Measurements from ENCODE around the gene MYO6. TPM values are rescaled to one million over a fixed set of nuclear protein-coding genes. Genes with fewer than 3 reads are reported as not detected.

Gene MYO6
- total and polyA plus RNA-seq, 2 of the 8 experiments (the other 6 are each of a cell fraction or from before 2014, with no cell fraction given), result 8.3 to 21.9 TPM

GRCh38 chr6:75870389-75870788, 121.3 kb downstream of the MYO6 start:
- Histone ChIP-seq H3K36me3 (ENCODE audit: control insufficient read depth in 2 of 4, insufficient read depth in 4 of 4, low read length in 3 of 4) (peaks cover 0 to 12% (median 3%) of the 10 kb centered on the region in 4 experiments; a peak in 3 of 8 replicates), H3K18ac (ENCODE audit: extremely low read depth, low read length) (no peak overlapping the region), H3K4me2 (ENCODE audit: insufficient read depth in 1 of 2, low read depth in 2 of 2, low read length in 2 of 2) (no peak overlapping the region), H4K91ac (replicated peaks; ENCODE audit: insufficient read length, low read length) (no peak overlapping the region), H3K56ac (replicated peaks; ENCODE audit: insufficient read length, low read depth, low read length) (no peak overlapping the region), H2AFZ (ENCODE audit: low read length) (no peak overlapping the region), H4K8ac (ENCODE audit: extremely low read depth, insufficient read depth, low read length) (no peak overlapping the region), H2AK5ac (ENCODE audit: low read depth, low read length) (no peak overlapping the region), H3K4ac (replicated peaks; ENCODE audit: insufficient read length, low read depth, low read length) (no peak overlapping the region), H3K9me3 (ENCODE audit: insufficient read depth in 2 of 2, low read depth in 1 of 2, low read length in 1 of 2) (no peaks in the 10 kb centered on the region), H2BK5ac (ENCODE audit: low read depth, low read length) (no peak overlapping the region), H3K79me2 (ENCODE audit: control insufficient read depth in 1 of 2, insufficient read depth in 2 of 2, low read length in 2 of 2) (no peaks in the 10 kb centered on the region), H2BK12ac (ENCODE audit: low read depth, low read length) (no peak overlapping the region), H2BK20ac (ENCODE audit: low read length) (no peak overlapping the region), H2BK15ac (ENCODE audit: low read length) (no peak overlapping the region), H3K23ac (ENCODE audit: insufficient read length) (no peak overlapping the region), H4K20me1 (replicated peaks in 1 of 2; ENCODE audit: control insufficient read depth in 1 of 2, insufficient read depth in 2 of 2, low read length in 2 of 2) (no peaks in the 10 kb centered on the region), H3K4me1 (replicated peaks in 1 of 4; ENCODE audit: control insufficient read depth in 3 of 4, insufficient read depth in 4 of 4, low read length in 3 of 4) (peaks cover 0 to 7% (median 0%) of the 10 kb centered on the region in 4 experiments; a peak in 1 of 7 replicates), H3K27me3 (replicated peaks in 1 of 4; ENCODE audit: control insufficient read depth in 3 of 4, extremely low read depth in 1 of 4, insufficient read depth in 3 of 4, low read length in 3 of 4) (no peaks in the 10 kb centered on the region), H3K9ac (replicated peaks in 1 of 4; ENCODE audit: extremely low read depth in 1 of 4, low read depth in 3 of 4, low read length in 3 of 4) (no peak overlapping the region), H3K14ac (ENCODE audit: insufficient read length) (no peak overlapping the region), H3K27ac (ENCODE audit: low read depth, low read length) (no peak overlapping the region), H3K23me2 (ENCODE audit: low read depth, low read length) (no peaks in the 10 kb centered on the region; the same call in 1 of the 2 replicates), H2BK120ac (replicated peaks; ENCODE audit: low read depth, low read length) (no peak overlapping the region), H3K79me1 (ENCODE audit: low read depth, low read length) (no peaks in the 10 kb centered on the region), H3K4me3 (ENCODE audit: extremely low read depth in 1 of 4, insufficient read depth in 2 of 4, low read depth in 3 of 4, low read length in 4 of 4) (no peak overlapping the region), H4K5ac (ENCODE audit: insufficient read length, low read depth, low read length) (no peak overlapping the region)
- POLR2A ChIA-PET (ENCODE audit: partially characterized antibody), result no interaction called here
- DNase-seq (ENCODE audit: low read depth in 1 of 2, low spot score in 2 of 2) (no peak), FAIRE-seq (no peak)
- WGBS, 2 experiments (ENCODE audit: extremely low coverage in 1 of 2, insufficient coverage in 1 of 2, insufficient read length in 1 of 2, insufficient replicate concordance in 2 of 2, low coverage in 1 of 2, low lambda C conversion rate in 2 of 2, missing lambda C conversion rate in 1 of 2), result 81% methylated on average over 1 of the region's 1 CpG; no CpG with 5 or more reads in 1 of the 2 experiments
- CTCF ChIA-PET (ENCODE audit: partially characterized antibody), result interaction anchor here (0.6 kb wide), 1 partner anchor 1425 kb away, joined by 5 read pairs; no protein-coding TSS in a partner anchor
- TF ChIP-seq RNF2 (IDR thresholded peaks at IDR 0.05; ENCODE audit: borderline replicate concordance, low read depth, low read length, missing control alignments, poor library complexity, severe bottlenecking), result no peak
- TF ChIP-seq SAP30 (IDR thresholded peaks at IDR 0.05; ENCODE audit: insufficient read depth, insufficient replicate concordance, low read length), result no peak
- no peak for TF ChIP-seq FOSL1 (IDR thresholded peaks at IDR 0.05; ENCODE audit: insufficient read depth, low read depth, low read length)
- no peak for TF ChIP-seq CREB1 (IDR thresholded peaks at IDR 0.05)
- no peak for TF ChIP-seq ZNF274 (IDR thresholded peaks at IDR 0.05; ENCODE audit: borderline replicate concordance, extremely low read depth, low read length)
- no peak for TF ChIP-seq SIRT6 (IDR thresholded peaks at IDR 0.05; ENCODE audit: low read length)
- no peak for TF ChIP-seq SIN3A (conservative IDR thresholded peaks at IDR 0.05 in 1 of 2, IDR thresholded peaks at IDR 0.05 in 1 of 2; ENCODE audit: low read depth in 1 of 2, low read length in 2 of 2)
- TF ChIP-seq POLR2AphosphoS5 (IDR thresholded peaks at IDR 0.05; ENCODE audit: low read depth, low read length), result no peak
- no peak for TF ChIP-seq CBX5 (IDR thresholded peaks at IDR 0.05; ENCODE audit: low read depth, low read length)
- TF ChIP-seq KDM5A (IDR thresholded peaks at IDR 0.05; ENCODE audit: low read length), result no peak
- no peak for TF ChIP-seq ATF3 (IDR thresholded peaks at IDR 0.05; ENCODE audit: insufficient read depth, low read depth, low read length)
- TF ChIP-seq BCL11A (IDR thresholded peaks at IDR 0.05; ENCODE audit: low read depth in 2 of 2, low read length in 2 of 2), result no peak
- TF ChIP-seq CTBP2 (IDR thresholded peaks at IDR 0.05; ENCODE audit: borderline replicate concordance, insufficient read depth, insufficient read length, low read length), result no peak

Data from H1 (cell line).